Astrocyte (in vitro differentiated cells and primary cell): ENCODE data around the gene KRTAP20-4. TPM values are rescaled to one million over a fixed set of nuclear protein-coding genes. Genes with fewer than 3 reads are reported as not detected.

ENCODE experiments used
- DNase-seq: peaks from one replicate; pipeline ENCODE4 v3.0.0-alpha.2; 2010; ENCODE audit warnings: low read depth
- FAIRE-seq: peaks from 2 replicates; lab custom pipeline; 2011; peaks lifted over from hg19 to GRCh38; lab: Jason Lieb, UNC
- H2AFZ ChIP-seq: 2 replicates; pipeline ENCODE4 v1.6.0; 2012; ENCODE audit warnings: low read depth, low read length, inconsistent platforms
- H3K27ac ChIP-seq: 2 replicates; pipeline ENCODE4 v1.5.1; 2011; ENCODE audit warnings: low read depth, low read length, inconsistent platforms
- H3K27me3 ChIP-seq: 2 replicates; pipeline ENCODE4 v1.6.0; 2011; ENCODE audit warnings: low read length, inconsistent platforms; ENCODE audit not compliant: insufficient read depth
- H3K36me3 ChIP-seq: 2 replicates; pipeline ENCODE4 v1.5.1; 2011; ENCODE audit warnings: low read length, inconsistent platforms; ENCODE audit not compliant: insufficient read depth
- H3K4me1 ChIP-seq: 2 replicates; pipeline ENCODE4 v1.5.1; 2011; ENCODE audit warnings: low read length, inconsistent platforms; ENCODE audit not compliant: insufficient read depth
- H3K4me2 ChIP-seq: 2 replicates; pipeline ENCODE4 v1.6.0; 2012; ENCODE audit warnings: low read length, inconsistent platforms
- H3K4me3 ChIP-seq: 2 replicates; pipeline ENCODE4 v1.5.1; 2011; ENCODE audit warnings: low read depth, mild to moderate bottlenecking, low read length, inconsistent platforms; ENCODE audit not compliant: insufficient read depth
- H3K79me2 ChIP-seq: 2 replicates; pipeline ENCODE4 v1.6.0; 2012; ENCODE audit warnings: mild to moderate bottlenecking, low read length, inconsistent platforms; ENCODE audit not compliant: insufficient read depth
- H3K9ac ChIP-seq: 2 replicates; pipeline ENCODE4 v1.6.0; 2012; ENCODE audit warnings: mild to moderate bottlenecking, low read length, inconsistent platforms
- H3K9me3 ChIP-seq: 2 replicates; pipeline ENCODE4 v1.5.1; 2012; ENCODE audit warnings: low read depth, mild to moderate bottlenecking, low read length, inconsistent platforms; ENCODE audit not compliant: insufficient read depth
- H4K20me1 ChIP-seq: 2 replicates; pipeline ENCODE4 v1.6.0; 2012; ENCODE audit warnings: low read length, inconsistent platforms; ENCODE audit not compliant: insufficient read depth
- H3K27ac Mint-ChIP-seq: one replicate; pipeline ENCODE4 v1.8.0; 2021; ENCODE audit warnings: mild to moderate bottlenecking, mixed read lengths; ENCODE audit not compliant: unreplicated experiment
- H3K27me3 Mint-ChIP-seq: one replicate; pipeline ENCODE4 v1.8.0; 2021; ENCODE audit warnings: low read depth, mixed read lengths; ENCODE audit not compliant: unreplicated experiment
- H3K36me3 Mint-ChIP-seq: one replicate; pipeline ENCODE4 v1.8.0; 2021; ENCODE audit warnings: low read depth, mixed read lengths; ENCODE audit not compliant: unreplicated experiment
- H3K4me1 Mint-ChIP-seq: one replicate; pipeline ENCODE4 v1.8.0; 2021; ENCODE audit warnings: low read depth, mixed read lengths; ENCODE audit not compliant: unreplicated experiment
- H3K4me3 Mint-ChIP-seq: one replicate; pipeline ENCODE4 v1.8.0; 2021; ENCODE audit warnings: mild to moderate bottlenecking, moderate library complexity, mixed read lengths; ENCODE audit not compliant: unreplicated experiment
- H3K9me3 Mint-ChIP-seq: one replicate; pipeline ENCODE4 v1.8.0; 2021; ENCODE audit warnings: mild to moderate bottlenecking, mixed read lengths; ENCODE audit not compliant: unreplicated experiment
- EZH2 ChIP-seq: IDR thresholded peaks from 2 replicates; pipeline ENCODE4 v1.6.1; 2012; ENCODE audit warnings: mild to moderate bottlenecking, low read length, inconsistent platforms; ENCODE audit not compliant: insufficient read depth
- total RNA-seq: library from RNA; stranded (reverse); gene quantifications from 2 replicates; pipeline ENCODE4 v1.2.1, GENCODE V29; 2021
- TF ChIP-seq, protein P1 (sequence below): IDR thresholded peaks from 2 replicates; pipeline ENCODE4 v1.5.1; 2011; ENCODE audit warnings: low read depth, mild to moderate bottlenecking, inconsistent platforms, low read length, moderate library complexity; ENCODE audit not compliant: insufficient read depth

KRTAP20-4 gene
- total RNA-seq, 1 donor from 2014 or later: not detected

- Mint-ChIP-seq H3K9me3 (no peaks in the 10 kb centered on the region), H3K4me3 (no peak overlapping the region), H3K36me3 (no peaks in the 10 kb centered on the region), H3K27me3 (no peaks in the 10 kb centered on the region), H3K27ac (no peak overlapping the region), H3K4me1 (peaks cover 9% of the 10 kb centered on the region)
- no peak overlapping the region for H3K9ac ChIP-seq
- H3K36me3 ChIP-seq: no peaks in the 10 kb centered on the region
- no peaks in the 10 kb centered on the region for H4K20me1 ChIP-seq
- H3K27ac ChIP-seq: no peak overlapping the region
- FAIRE-seq (no peak), DNase-seq (no peak)
- no peaks in the 10 kb centered on the region for H3K79me2 ChIP-seq
- peaks cover 5% of the 10 kb centered on the region for H3K9me3 ChIP-seq
- TF ChIP-seq, protein P1, sequence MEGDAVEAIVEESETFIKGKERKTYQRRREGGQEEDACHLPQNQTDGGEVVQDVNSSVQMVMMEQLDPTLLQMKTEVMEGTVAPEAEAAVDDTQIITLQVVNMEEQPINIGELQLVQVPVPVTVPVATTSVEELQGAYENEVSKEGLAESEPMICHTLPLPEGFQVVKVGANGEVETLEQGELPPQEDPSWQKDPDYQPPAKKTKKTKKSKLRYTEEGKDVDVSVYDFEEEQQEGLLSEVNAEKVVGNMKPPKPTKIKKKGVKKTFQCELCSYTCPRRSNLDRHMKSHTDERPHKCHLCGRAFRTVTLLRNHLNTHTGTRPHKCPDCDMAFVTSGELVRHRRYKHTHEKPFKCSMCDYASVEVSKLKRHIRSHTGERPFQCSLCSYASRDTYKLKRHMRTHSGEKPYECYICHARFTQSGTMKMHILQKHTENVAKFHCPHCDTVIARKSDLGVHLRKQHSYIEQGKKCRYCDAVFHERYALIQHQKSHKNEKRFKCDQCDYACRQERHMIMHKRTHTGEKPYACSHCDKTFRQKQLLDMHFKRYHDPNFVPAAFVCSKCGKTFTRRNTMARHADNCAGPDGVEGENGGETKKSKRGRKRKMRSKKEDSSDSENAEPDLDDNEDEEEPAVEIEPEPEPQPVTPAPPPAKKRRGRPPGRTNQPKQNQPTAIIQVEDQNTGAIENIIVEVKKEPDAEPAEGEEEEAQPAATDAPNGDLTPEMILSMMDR: no peak
- no peak for TF ChIP-seq EZH2
- H2AFZ ChIP-seq: no peak overlapping the region
- H3K4me1 ChIP-seq: no peaks in the 10 kb centered on the region
- no peaks in the 10 kb centered on the region for H3K27me3 ChIP-seq
- no peak overlapping the region for H3K4me3 ChIP-seq
- no peak overlapping the region for H3K4me2 ChIP-seq
Observed at GRCh38 chr21:30580132-30580531, 40.3 kb upstream of the KRTAP20-4 start.

- Histone ChIP-seq H3K4me1 (no peaks in the 10 kb centered on the region), H3K9me3 (peaks cover 5% of the 10 kb centered on the region), H2AFZ (no peak overlapping the region), H3K4me3 (no peak overlapping the region), H3K27ac (no peak overlapping the region), H4K20me1 (no peaks in the 10 kb centered on the region), H3K27me3 (no peaks in the 10 kb centered on the region), H3K79me2 (no peaks in the 10 kb centered on the region), H3K9ac (no peak overlapping the region), H3K4me2 (no peak overlapping the region), H3K36me3 (no peaks in the 10 kb centered on the region)
- Mint-ChIP-seq H3K4me3 (no peak overlapping the region), H3K36me3 (no peaks in the 10 kb centered on the region), H3K27me3 (no peaks in the 10 kb centered on the region), H3K4me1 (peaks cover 4% of the 10 kb centered on the region), H3K27ac (no peak overlapping the region), H3K9me3 (no peaks in the 10 kb centered on the region)
- DNase-seq (no peak), FAIRE-seq (no peak)
- no peak for TF ChIP-seq EZH2
- TF ChIP-seq, protein P1: no peak
Observed at GRCh38 chr21:30582870-30583269, 37.6 kb upstream of the KRTAP20-4 start.

DNA sequence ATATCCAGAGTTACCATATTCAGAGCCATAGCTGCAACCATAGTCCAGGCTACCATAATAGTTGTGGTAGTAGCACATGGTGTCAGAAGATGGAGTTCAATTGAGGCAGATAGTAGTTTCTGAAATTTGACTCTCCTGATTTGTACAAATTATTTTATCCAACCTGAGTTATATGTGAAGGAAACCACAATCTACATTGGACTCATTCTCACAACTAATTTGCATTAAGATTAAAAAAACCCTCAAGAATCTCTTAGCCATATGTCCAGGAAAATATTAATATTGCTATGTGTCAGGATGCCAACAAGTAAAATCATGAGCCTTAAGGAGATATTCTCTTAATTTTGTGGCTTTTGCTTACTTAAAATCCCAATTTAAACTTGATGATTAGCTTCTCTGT, 30.1 kb upstream of the KRTAP20-4 start, which contains the start of gene KRTAP22-2:
Gene KRTAP22-2 (minus strand): TSS at position 101 of the 400 bp plus-strand sequence.
- Histone ChIP-seq H3K9me3 (peaks cover 3% of the 10 kb centered on the region), H3K79me2 (no peaks in the 10 kb centered on the region), H2AFZ (no peak within 1 kb of the TSS), H4K20me1 (no peaks in the 10 kb centered on the region), H3K27me3 (no peaks in the 10 kb centered on the region), H3K4me1 (no peaks in the 10 kb centered on the region), H3K4me2 (no peak within 1 kb of the TSS), H3K36me3 (no peaks in the 10 kb centered on the region), H3K9ac (no peak within 1 kb of the TSS), H3K27ac (no peak within 1 kb of the TSS), H3K4me3 (no peak within 1 kb of the TSS)
- no peaks in the 10 kb centered on the region for H3K9me3 Mint-ChIP-seq
- FAIRE-seq (no peak), DNase-seq (no peak)
- no peaks in the 10 kb centered on the region for H3K36me3 Mint-ChIP-seq
- no peak within 1 kb of the TSS for H3K27ac Mint-ChIP-seq
- H3K4me1 Mint-ChIP-seq: no peaks in the 10 kb centered on the region
- no peak for TF ChIP-seq EZH2
- TF ChIP-seq, protein P1: no peak
- H3K4me3 Mint-ChIP-seq: no peak within 1 kb of the TSS
- no peaks in the 10 kb centered on the region for H3K27me3 Mint-ChIP-seq
